GM13977 (cell line): ENCODE measurements around the gene ABHD3.

Experiments used
- DNase-seq: peaks from one replicate; pipeline ENCODE4 v3.0.0; 2012; ENCODE audit warnings: low spot score
- in situ Hi-C: fragments of 300-500 bp; cut with MboI; formaldehyde crosslinking; loops from one replicate; pipeline ENCODE4 v1.12.0; 2022; ENCODE audit warnings: low sequenced_read_pairs, low pct_unique_long_range_greater_than_20kb, mixed read lengths, inconsistent platforms; ENCODE audit not compliant: unreplicated experiment
- TF ChIP-seq, protein P1 (sequence below): IDR thresholded peaks from 2 replicates; pipeline ENCODE4 v1.5.1; 2012; ENCODE audit warnings: mild to moderate bottlenecking, control low read depth; ENCODE audit not compliant: insufficient read depth; ENCODE audit errors: extremely low read depth, missing control alignments

The ABHD3 gene

DNA sequence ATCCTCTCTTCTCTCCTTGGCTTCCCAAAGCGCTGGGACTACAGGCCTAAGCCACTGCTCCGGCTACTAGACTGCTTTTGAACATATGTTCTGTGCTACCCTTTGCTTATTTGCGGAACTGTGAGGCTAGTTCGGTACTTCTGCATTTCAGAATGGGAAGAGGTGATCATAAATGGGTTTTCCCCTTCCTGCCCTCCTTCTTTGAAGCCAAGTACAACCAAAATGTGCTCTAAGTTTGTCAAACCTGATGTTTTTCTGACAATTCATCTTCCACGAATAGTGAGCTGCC, 102.3 kb downstream of the ABHD3 start:
- in situ Hi-C loops: no loop called here
- DNase-seq: peak; percentile 32
- TF ChIP-seq, protein P1, sequence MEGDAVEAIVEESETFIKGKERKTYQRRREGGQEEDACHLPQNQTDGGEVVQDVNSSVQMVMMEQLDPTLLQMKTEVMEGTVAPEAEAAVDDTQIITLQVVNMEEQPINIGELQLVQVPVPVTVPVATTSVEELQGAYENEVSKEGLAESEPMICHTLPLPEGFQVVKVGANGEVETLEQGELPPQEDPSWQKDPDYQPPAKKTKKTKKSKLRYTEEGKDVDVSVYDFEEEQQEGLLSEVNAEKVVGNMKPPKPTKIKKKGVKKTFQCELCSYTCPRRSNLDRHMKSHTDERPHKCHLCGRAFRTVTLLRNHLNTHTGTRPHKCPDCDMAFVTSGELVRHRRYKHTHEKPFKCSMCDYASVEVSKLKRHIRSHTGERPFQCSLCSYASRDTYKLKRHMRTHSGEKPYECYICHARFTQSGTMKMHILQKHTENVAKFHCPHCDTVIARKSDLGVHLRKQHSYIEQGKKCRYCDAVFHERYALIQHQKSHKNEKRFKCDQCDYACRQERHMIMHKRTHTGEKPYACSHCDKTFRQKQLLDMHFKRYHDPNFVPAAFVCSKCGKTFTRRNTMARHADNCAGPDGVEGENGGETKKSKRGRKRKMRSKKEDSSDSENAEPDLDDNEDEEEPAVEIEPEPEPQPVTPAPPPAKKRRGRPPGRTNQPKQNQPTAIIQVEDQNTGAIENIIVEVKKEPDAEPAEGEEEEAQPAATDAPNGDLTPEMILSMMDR: no peak
